GM12878 (cell line): Measurements from ENCODE around the gene NDOR1. TPM values are rescaled to one million over a fixed set of nuclear protein-coding genes. Genes with fewer than 3 reads are reported as not detected.

ENCODE experiments used
- ASH2L ChIP-seq: fragments of 300-600, 200-600 bp; sonication (generic); IDR thresholded peaks from 2 replicates; pipeline ENCODE4 v1.6.1; 2017; ENCODE audit warnings: low read depth, mild to moderate bottlenecking, borderline replicate concordance
- FOXK2 ChIP-seq: fragments of 450-650 bp; IDR thresholded peaks from 2 replicates; pipeline ENCODE4 v1.6.1; 2017; ENCODE audit warnings: mild to moderate bottlenecking, moderate library complexity
- IKZF2 ChIP-seq, 2 experiments: fragments of 450-650 bp; IDR thresholded peaks; 2 replicates each; pipeline ENCODE4 v1.6.1; 2017; ENCODE audit warnings: mild to moderate bottlenecking in 2 of 2, moderate library complexity in 2 of 2
- MTA3 ChIP-seq: IDR thresholded peaks from 2 replicates; pipeline ENCODE4 v1.6.1; 2012; ENCODE audit warnings: low read length, inconsistent platforms, borderline replicate concordance
- RFX5 ChIP-seq: IDR thresholded peaks from 2 replicates; pipeline ENCODE4 v1.6.1; 2011; ENCODE audit warnings: low read depth, low read length, improper control_type of control experiment
- RUNX3 ChIP-seq: IDR thresholded peaks from 2 replicates; pipeline ENCODE4 v1.6.1; 2012; ENCODE audit warnings: low read length, inconsistent platforms
- SIN3A ChIP-seq: IDR thresholded peaks from 2 replicates; pipeline ENCODE4 v1.6.1; 2012; ENCODE audit warnings: low read depth, low read length, improper control_type of control experiment
- SMAD5 ChIP-seq: IDR thresholded peaks from 2 replicates; pipeline ENCODE4 v1.6.1; 2016; ENCODE audit warnings: antibody characterized with exemption, low read depth
- SP1 ChIP-seq: IDR thresholded peaks from one replicate; pipeline ENCODE4 v1.6.1; 2011; ENCODE audit warnings: low read depth, low read length
- SPI1 ChIP-seq: IDR thresholded peaks from 2 replicates; pipeline ENCODE4 v1.6.1; 2011; ENCODE audit warnings: low read depth, mild to moderate bottlenecking, low read length, moderate library complexity, borderline replicate concordance; ENCODE audit not compliant: insufficient read depth
- STAT1 ChIP-seq: fragments of 450-650 bp; conservative IDR thresholded peaks from 2 replicates; pipeline ENCODE4 v1.6.1; 2014; ENCODE audit warnings: antibody characterized with exemption, mild to moderate bottlenecking
- TBL1XR1 ChIP-seq: IDR thresholded peaks from 2 replicates; pipeline ENCODE4 v1.6.1; 2012; ENCODE audit warnings: low read depth, low read length, improper control_type of control experiment
- YBX1 ChIP-seq: fragments of 450-650 bp; IDR thresholded peaks from 2 replicates; pipeline ENCODE4 v1.6.1; 2016; ENCODE audit warnings: antibody characterized with exemption
- YY1 ChIP-seq: IDR thresholded peaks from 2 replicates; pipeline ENCODE4 v1.6.1; 2011; ENCODE audit warnings: low read depth, mild to moderate bottlenecking, low read length
- ZBED1 ChIP-seq: IDR thresholded peaks from 2 replicates; pipeline ENCODE4 v1.6.1; 2016; ENCODE audit warnings: borderline replicate concordance
- ZNF384 ChIP-seq: IDR thresholded peaks from 2 replicates; pipeline ENCODE4 v1.6.1; 2012; ENCODE audit warnings: low read depth, mild to moderate bottlenecking, low read length, improper control_type of control experiment, borderline replicate concordance
- ZSCAN29 ChIP-seq: fragments of 450-650 bp; IDR thresholded peaks from 2 replicates; pipeline ENCODE4 v1.6.1; 2017; ENCODE audit warnings: mild to moderate bottlenecking, moderate library complexity
- ZZZ3 ChIP-seq: IDR thresholded peaks from 2 replicates; pipeline ENCODE4 v1.6.1; 2011; ENCODE audit warnings: low read depth; ENCODE audit not compliant: control insufficient read depth, insufficient read length
- polyA plus RNA-seq, 11 experiments: library from polyadenylated mRNA; depleted of rRNA in 4 of 11; unstranded in 6 of 11; stranded (reverse) in 5 of 11; fragments of >200 nt; fragmentation: Nextera tagmentation in 4 of 11; fragmentation: Illumina TruSeq in 1 of 11; extraction: Ambion mirVana in 4 of 11; extraction: Trizol in 1 of 11; gene quantifications; 1 replicate in 1 of 11; 2 replicates in 10 of 11; pipeline versions ENCODE4 v1.2.1 to v1.2.3, GENCODE V29; 2011 to 2016; ENCODE audit warnings: inconsistent platforms in 2 of 11, missing spikeins in 2 of 11, low read depth in 1 of 11
- total RNA-seq, 4 experiments: library from RNA; depleted of rRNA in 3 of 4; stranded (reverse); fragments of >200 nt in 3 of 4; fragmentation: Illumina TruSeq in 1 of 4; extraction: Trizol in 1 of 4; gene quantifications; 2 replicates each; pipeline versions ENCODE4 v1.2.1 to v1.2.3, GENCODE V29; 2013 to 2021
- TF ChIP-seq, protein P1 (sequence below): IDR thresholded peaks from 2 replicates; pipeline ENCODE4 v1.6.1; 2011; ENCODE audit warnings: borderline replicate concordance, low read depth, mild to moderate bottlenecking, moderate library complexity, mixed read lengths, low read length; ENCODE audit not compliant: insufficient read depth; ENCODE audit errors: extremely low read length
- TF ChIP-seq, protein P2 (sequence below): fragments of 450-650 bp; IDR thresholded peaks from 2 replicates; pipeline ENCODE4 v1.6.1; 2017; ENCODE audit warnings: mild to moderate bottlenecking, low read depth, inconsistent platforms; ENCODE audit not compliant: poor library complexity, severe bottlenecking
- TF ChIP-seq, protein P3 (sequence below): IDR thresholded peaks from 2 replicates; pipeline ENCODE4 v1.6.1; 2012; ENCODE audit warnings: mild to moderate bottlenecking, low read depth, low read length
- TF ChIP-seq, protein P4 (sequence below): IDR thresholded peaks from 2 replicates; pipeline ENCODE4 v1.6.1; 2011; ENCODE audit warnings: low read depth, low read length, improper control_type of control experiment, borderline replicate concordance

The NDOR1 gene
- total and polyA plus RNA-seq, 10 of the 15 experiments (the other 5 are each of a cell fraction or from before 2014, with no cell fraction given): 0.04 to 32.9 (median 11.1) TPM

DNA sequence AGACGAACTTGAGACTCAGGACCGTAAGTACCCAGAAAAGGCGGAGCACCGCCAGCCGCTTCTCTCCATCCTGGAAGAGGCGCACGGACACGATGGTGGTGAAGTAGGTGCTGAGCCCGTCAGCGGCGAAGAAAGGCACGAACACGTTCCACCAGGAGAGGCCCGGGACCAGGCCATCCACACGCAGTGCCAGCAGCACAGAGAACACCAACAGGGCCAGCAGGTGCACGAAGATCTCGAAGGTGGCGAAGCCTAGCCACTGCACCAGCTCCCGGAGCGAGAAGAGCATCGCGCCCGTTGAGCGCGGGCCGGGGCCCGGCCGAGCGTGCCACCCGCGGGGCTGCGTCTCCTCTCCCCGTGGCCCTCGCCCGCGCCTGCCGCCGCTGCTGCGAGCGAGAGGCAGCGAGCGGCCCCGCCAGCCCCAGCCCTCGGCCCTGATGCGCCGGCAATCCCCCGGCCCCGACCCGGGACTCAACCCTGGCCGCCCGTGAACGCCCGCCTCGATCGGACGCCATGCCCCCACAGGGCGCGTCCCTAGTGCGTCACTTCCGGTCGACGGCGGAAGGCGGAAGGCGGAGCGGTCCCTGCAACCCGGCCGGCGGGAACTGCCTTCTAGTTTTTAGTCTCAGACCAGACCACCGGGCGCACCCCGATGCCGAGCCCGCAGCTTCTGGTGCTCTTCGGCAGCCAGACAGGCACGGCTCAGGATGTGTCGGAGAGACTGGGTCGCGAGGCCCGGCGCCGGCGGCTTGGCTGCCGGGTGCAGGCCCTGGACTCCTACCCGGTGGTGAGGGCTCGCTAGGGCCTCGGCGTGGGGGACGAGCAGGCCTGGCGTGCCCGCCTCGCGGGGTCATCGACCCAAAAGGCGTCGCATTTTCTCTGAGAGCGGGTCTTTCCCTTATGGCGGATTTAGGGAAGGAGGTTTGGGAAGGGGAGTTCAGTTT lies at the start of gene NDOR1, which contains the start of gene TMEM203 (continued):
- TF ChIP-seq, protein P1, sequence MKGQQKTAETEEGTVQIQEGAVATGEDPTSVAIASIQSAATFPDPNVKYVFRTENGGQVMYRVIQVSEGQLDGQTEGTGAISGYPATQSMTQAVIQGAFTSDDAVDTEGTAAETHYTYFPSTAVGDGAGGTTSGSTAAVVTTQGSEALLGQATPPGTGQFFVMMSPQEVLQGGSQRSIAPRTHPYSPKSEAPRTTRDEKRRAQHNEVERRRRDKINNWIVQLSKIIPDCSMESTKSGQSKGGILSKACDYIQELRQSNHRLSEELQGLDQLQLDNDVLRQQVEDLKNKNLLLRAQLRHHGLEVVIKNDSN: no peak
- TF ChIP-seq IKZF2 (IDR thresholded peaks at IDR 0.05): no peak
- TF ChIP-seq ZZZ3: no peak
- TF ChIP-seq, protein P2, sequence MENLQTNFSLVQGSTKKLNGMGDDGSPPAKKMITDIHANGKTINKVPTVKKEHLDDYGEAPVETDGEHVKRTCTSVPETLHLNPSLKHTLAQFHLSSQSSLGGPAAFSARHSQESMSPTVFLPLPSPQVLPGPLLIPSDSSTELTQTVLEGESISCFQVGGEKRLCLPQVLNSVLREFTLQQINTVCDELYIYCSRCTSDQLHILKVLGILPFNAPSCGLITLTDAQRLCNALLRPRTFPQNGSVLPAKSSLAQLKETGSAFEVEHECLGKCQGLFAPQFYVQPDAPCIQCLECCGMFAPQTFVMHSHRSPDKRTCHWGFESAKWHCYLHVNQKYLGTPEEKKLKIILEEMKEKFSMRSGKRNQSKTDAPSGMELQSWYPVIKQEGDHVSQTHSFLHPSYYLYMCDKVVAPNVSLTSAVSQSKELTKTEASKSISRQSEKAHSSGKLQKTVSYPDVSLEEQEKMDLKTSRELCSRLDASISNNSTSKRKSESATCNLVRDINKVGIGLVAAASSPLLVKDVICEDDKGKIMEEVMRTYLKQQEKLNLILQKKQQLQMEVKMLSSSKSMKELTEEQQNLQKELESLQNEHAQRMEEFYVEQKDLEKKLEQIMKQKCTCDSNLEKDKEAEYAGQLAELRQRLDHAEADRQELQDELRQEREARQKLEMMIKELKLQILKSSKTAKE: no peak
- no peak for TF ChIP-seq RFX5
- peak; percentile 35; the same call in 1 of the 2 replicates for TF ChIP-seq STAT1
- peak; percentile 47 for TF ChIP-seq SMAD5
- TF ChIP-seq, protein P3, sequence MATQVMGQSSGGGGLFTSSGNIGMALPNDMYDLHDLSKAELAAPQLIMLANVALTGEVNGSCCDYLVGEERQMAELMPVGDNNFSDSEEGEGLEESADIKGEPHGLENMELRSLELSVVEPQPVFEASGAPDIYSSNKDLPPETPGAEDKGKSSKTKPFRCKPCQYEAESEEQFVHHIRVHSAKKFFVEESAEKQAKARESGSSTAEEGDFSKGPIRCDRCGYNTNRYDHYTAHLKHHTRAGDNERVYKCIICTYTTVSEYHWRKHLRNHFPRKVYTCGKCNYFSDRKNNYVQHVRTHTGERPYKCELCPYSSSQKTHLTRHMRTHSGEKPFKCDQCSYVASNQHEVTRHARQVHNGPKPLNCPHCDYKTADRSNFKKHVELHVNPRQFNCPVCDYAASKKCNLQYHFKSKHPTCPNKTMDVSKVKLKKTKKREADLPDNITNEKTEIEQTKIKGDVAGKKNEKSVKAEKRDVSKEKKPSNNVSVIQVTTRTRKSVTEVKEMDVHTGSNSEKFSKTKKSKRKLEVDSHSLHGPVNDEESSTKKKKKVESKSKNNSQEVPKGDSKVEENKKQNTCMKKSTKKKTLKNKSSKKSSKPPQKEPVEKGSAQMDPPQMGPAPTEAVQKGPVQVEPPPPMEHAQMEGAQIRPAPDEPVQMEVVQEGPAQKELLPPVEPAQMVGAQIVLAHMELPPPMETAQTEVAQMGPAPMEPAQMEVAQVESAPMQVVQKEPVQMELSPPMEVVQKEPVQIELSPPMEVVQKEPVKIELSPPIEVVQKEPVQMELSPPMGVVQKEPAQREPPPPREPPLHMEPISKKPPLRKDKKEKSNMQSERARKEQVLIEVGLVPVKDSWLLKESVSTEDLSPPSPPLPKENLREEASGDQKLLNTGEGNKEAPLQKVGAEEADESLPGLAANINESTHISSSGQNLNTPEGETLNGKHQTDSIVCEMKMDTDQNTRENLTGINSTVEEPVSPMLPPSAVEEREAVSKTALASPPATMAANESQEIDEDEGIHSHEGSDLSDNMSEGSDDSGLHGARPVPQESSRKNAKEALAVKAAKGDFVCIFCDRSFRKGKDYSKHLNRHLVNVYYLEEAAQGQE: no peak
- peak; percentile 60; the same call in 1 of the 2 replicates for TF ChIP-seq ZSCAN29
- TF ChIP-seq YBX1: no peak
- TF ChIP-seq ZBED1: no peak
- TF ChIP-seq, protein P4, sequence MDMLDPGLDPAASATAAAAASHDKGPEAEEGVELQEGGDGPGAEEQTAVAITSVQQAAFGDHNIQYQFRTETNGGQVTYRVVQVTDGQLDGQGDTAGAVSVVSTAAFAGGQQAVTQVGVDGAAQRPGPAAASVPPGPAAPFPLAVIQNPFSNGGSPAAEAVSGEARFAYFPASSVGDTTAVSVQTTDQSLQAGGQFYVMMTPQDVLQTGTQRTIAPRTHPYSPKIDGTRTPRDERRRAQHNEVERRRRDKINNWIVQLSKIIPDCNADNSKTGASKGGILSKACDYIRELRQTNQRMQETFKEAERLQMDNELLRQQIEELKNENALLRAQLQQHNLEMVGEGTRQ: no peak
- no peak; the same call in 1 of the 2 replicates for TF ChIP-seq ASH2L
- no peak for TF ChIP-seq MTA3
- no peak for TF ChIP-seq TBL1XR1
- no peak for TF ChIP-seq ZNF384
- peak; percentile 56 for TF ChIP-seq SP1
- TF ChIP-seq FOXK2: no peak
- TF ChIP-seq RUNX3: peak; percentile 44
- TF ChIP-seq YY1: peak; percentile 97
- TF ChIP-seq SIN3A: peak; percentile 95
- TF ChIP-seq SPI1: no peak; the same call in 1 of the 2 replicates
